Ovary (tissue), 3 donors: ENCODE results near the gene CCDC106.

ENCODE experiments used
- CTCF ChIP-seq, 3 donors: fragments of 450-650 bp in 2 of 3; fragments of 200-600 bp in 1 of 3; IDR thresholded peaks; one replicate each; pipeline versions ENCODE4 v1.5.1 to v1.8.0; 2016 to 2022; ENCODE audit warnings: antibody characterized with exemption in 3 of 3, mild to moderate bottlenecking in 1 of 3
- EP300 ChIP-seq: sonication (generic); formaldehyde crosslinking; IDR thresholded peaks from one replicate; pipeline ENCODE4 v1.6.1; 2017; ENCODE audit warnings: antibody characterized with exemption
- donor health status: DM: no; HTN: no; CAD: no.

- no peak for TF ChIP-seq CTCF (IDR thresholded peaks at IDR 0.05)
- no peak for TF ChIP-seq EP300
These were observed 2.7 kb downstream of the CCDC106 start for GRCh38 chr19:55650602-55651230.
